DMS114 treated with DMSO at 0.1 percent for 48 hours (cell line): ENCODE results near the gene ANXA4.
"Not testable (repeated sequence)": the region's sequence is repeated elsewhere in the genome, so short reads cannot be mapped to it uniquely, and the experiment has no call there.

Source experiments
- DNase-seq: peaks from one replicate; lab custom pipeline; 2025; ENCODE audit not compliant: unreplicated experiment; lab: John Stamatoyannopoulos, UW

ANXA4 gene

GRCh38 chr2:69720404-69720803 lies 21.5 kb upstream of the ANXA4 start:
- DNase-seq = peak; percentile 9

- no peak for DNase-seq
Measured at GRCh38 chr2:69721022-69721421, 20.9 kb upstream of the ANXA4 start.

- DNase-seq = no peak
Measured at GRCh38 chr2:69723791-69724190, 18.1 kb upstream of the ANXA4 start.

- DNase-seq = peak; percentile 78
Measured at GRCh38 chr2:69724540-69725159, 17.3 kb upstream of the ANXA4 start.

GRCh38 chr2:69725706-69726360 lies 16.1 kb upstream of the ANXA4 start:
- DNase-seq = no peak

- no peak for DNase-seq
Measured at GRCh38 chr2:69729266-69729665, 12.7 kb upstream of the ANXA4 start.

- DNase-seq = no peak
Measured at GRCh38 chr2:69729781-69730180, 12.2 kb upstream of the ANXA4 start.

GRCh38 chr2:69731147-69731970 lies 10.6 kb upstream of the ANXA4 start:
- DNase-seq = no peak

GRCh38 chr2:69733342-69734034 lies 8.4 kb upstream of the ANXA4 start:
- no peak for DNase-seq

GRCh38 chr2:69734035-69734611 lies 7.8 kb upstream of the ANXA4 start:
- no peak for DNase-seq

- DNase-seq = no peak
Measured at GRCh38 chr2:69734854-69735544, 6.9 kb upstream of the ANXA4 start.

GRCh38 chr2:69735686-69736085 lies 6.2 kb upstream of the ANXA4 start:
- no peak for DNase-seq

GRCh38 chr2:69738149-69738548 lies 3.8 kb upstream of the ANXA4 start:
- DNase-seq = not testable (repeated sequence)

- no peak for DNase-seq
Measured at GRCh38 chr2:69740502-69740951, 1.4 kb upstream of the ANXA4 start.

GRCh38 chr2:69741229-69741574 lies 732 bp upstream of the ANXA4 start:
- peak; percentile 43 for DNase-seq

GRCh38 chr2:69742322-69742952 lies 503 bp downstream of the ANXA4 start:
- DNase-seq = no peak

GRCh38 chr2:69743847-69744264 lies 1.9 kb downstream of the ANXA4 start:
- no peak for DNase-seq

GRCh38 chr2:69744456-69744855 lies 2.5 kb downstream of the ANXA4 start:
- DNase-seq = no peak

GRCh38 chr2:69745035-69745434 lies 3.1 kb downstream of the ANXA4 start:
- DNase-seq = no peak

GRCh38 chr2:69750246-69750645 lies 8.3 kb downstream of the ANXA4 start:
- no peak for DNase-seq
